ENCODE measurements around the gene TSPAN2.

DNA sequence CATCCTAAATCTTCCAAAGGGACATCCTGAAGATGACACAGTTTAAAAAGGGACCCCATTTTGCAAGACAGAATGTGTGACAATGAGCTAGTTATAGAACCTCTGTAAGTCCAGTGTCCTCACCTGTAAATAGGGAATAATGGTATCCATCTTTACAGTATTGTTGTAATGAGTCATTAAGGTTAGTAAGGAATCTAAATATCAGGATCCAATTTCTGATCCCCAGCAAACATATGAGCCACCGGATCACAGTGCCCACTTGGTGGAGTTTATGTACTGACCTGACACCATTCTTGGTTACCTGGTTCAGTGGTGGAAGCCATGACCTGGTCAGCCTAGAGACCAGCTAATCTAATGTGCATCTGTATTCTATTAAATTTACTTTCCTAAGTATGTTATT lies 47.9 kb upstream of the TSPAN2 start:
- TF ChIP-seq CTCF (IDR thresholded peaks at IDR 0.05) (no peak), POLR2A (IDR thresholded peaks at IDR 0.05) (no peak)

Measured in heart left ventricle (tissue), 13 donors.